Panc1 (cell line): ENCODE results near the gene USP5.

ENCODE experiments used
- POLR2AphosphoS5 ChIP-seq: IDR thresholded peaks from 2 replicates; pipeline ENCODE4 v1.6.1; 2012; ENCODE audit warnings: mild to moderate bottlenecking, low read depth, low read length, moderate library complexity
- SIN3A ChIP-seq: IDR thresholded peaks from 2 replicates; pipeline ENCODE4 v1.6.1; 2012; ENCODE audit warnings: low read depth, mild to moderate bottlenecking, low read length, moderate library complexity, borderline replicate concordance; ENCODE audit not compliant: insufficient read depth
- TCF7L2 ChIP-seq: IDR thresholded peaks from 2 replicates; pipeline ENCODE4 v1.6.1; 2011; ENCODE audit warnings: mild to moderate bottlenecking, low read depth, low read length, inconsistent platforms
- TF ChIP-seq, protein P1 (sequence below): fragments of 450-650 bp; IDR thresholded peaks from 2 replicates; pipeline ENCODE4 v1.5.1; 2017; ENCODE audit warnings: mild to moderate bottlenecking
- TF ChIP-seq, protein P2 (sequence below), 2 experiments: IDR thresholded peaks; 2 replicates each; pipeline ENCODE4 v1.6.1; 2011 to 2012; ENCODE audit warnings: low read depth in 2 of 2, control low read depth in 1 of 2, low read length in 1 of 2, mild to moderate bottlenecking in 1 of 2, moderate library complexity in 1 of 2; ENCODE audit not compliant: insufficient read depth in 1 of 2

DNA sequence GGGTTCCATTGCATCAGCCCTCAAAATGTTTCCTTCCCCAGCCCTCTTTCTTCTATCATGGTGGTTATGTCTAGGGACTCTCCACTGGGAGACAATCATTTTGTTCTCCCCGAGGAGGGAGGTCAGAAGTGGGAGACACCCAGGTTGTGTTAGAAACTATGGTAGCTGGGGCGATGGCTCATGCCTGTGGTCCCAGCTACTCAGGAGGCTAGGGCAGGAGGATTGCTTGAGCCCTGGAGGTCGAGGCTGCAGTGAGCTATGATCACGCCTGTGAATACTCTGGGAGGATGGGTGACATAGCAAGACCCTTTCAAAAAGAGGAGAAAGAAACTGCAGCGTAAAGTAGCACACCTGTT lies 39.7 kb downstream of the USP5 start:
- TF ChIP-seq TCF7L2 = no peak
- TF ChIP-seq POLR2AphosphoS5 = no peak
- TF ChIP-seq, protein P1, sequence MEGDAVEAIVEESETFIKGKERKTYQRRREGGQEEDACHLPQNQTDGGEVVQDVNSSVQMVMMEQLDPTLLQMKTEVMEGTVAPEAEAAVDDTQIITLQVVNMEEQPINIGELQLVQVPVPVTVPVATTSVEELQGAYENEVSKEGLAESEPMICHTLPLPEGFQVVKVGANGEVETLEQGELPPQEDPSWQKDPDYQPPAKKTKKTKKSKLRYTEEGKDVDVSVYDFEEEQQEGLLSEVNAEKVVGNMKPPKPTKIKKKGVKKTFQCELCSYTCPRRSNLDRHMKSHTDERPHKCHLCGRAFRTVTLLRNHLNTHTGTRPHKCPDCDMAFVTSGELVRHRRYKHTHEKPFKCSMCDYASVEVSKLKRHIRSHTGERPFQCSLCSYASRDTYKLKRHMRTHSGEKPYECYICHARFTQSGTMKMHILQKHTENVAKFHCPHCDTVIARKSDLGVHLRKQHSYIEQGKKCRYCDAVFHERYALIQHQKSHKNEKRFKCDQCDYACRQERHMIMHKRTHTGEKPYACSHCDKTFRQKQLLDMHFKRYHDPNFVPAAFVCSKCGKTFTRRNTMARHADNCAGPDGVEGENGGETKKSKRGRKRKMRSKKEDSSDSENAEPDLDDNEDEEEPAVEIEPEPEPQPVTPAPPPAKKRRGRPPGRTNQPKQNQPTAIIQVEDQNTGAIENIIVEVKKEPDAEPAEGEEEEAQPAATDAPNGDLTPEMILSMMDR = no peak
- TF ChIP-seq SIN3A = no peak
- TF ChIP-seq, protein P2, sequence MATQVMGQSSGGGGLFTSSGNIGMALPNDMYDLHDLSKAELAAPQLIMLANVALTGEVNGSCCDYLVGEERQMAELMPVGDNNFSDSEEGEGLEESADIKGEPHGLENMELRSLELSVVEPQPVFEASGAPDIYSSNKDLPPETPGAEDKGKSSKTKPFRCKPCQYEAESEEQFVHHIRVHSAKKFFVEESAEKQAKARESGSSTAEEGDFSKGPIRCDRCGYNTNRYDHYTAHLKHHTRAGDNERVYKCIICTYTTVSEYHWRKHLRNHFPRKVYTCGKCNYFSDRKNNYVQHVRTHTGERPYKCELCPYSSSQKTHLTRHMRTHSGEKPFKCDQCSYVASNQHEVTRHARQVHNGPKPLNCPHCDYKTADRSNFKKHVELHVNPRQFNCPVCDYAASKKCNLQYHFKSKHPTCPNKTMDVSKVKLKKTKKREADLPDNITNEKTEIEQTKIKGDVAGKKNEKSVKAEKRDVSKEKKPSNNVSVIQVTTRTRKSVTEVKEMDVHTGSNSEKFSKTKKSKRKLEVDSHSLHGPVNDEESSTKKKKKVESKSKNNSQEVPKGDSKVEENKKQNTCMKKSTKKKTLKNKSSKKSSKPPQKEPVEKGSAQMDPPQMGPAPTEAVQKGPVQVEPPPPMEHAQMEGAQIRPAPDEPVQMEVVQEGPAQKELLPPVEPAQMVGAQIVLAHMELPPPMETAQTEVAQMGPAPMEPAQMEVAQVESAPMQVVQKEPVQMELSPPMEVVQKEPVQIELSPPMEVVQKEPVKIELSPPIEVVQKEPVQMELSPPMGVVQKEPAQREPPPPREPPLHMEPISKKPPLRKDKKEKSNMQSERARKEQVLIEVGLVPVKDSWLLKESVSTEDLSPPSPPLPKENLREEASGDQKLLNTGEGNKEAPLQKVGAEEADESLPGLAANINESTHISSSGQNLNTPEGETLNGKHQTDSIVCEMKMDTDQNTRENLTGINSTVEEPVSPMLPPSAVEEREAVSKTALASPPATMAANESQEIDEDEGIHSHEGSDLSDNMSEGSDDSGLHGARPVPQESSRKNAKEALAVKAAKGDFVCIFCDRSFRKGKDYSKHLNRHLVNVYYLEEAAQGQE (IDR thresholded peaks at IDR 0.05; ENCODE audit: insufficient read depth in 1 of 2, low read depth in 2 of 2, low read length in 1 of 2) = no peak
